Hippocampal formation (tissue), 2 donors: ENCODE measurements around the gene DYNLT2.
"Not testable (repeated sequence)": the region's sequence is repeated elsewhere in the genome, so short reads cannot be mapped to it uniquely, and the experiment has no call there.

Experiments
- DNase-seq, 2 donors: peaks; one replicate each; lab custom pipeline; 2025; lab: John Stamatoyannopoulos, UW

Gene DYNLT2

DNA sequence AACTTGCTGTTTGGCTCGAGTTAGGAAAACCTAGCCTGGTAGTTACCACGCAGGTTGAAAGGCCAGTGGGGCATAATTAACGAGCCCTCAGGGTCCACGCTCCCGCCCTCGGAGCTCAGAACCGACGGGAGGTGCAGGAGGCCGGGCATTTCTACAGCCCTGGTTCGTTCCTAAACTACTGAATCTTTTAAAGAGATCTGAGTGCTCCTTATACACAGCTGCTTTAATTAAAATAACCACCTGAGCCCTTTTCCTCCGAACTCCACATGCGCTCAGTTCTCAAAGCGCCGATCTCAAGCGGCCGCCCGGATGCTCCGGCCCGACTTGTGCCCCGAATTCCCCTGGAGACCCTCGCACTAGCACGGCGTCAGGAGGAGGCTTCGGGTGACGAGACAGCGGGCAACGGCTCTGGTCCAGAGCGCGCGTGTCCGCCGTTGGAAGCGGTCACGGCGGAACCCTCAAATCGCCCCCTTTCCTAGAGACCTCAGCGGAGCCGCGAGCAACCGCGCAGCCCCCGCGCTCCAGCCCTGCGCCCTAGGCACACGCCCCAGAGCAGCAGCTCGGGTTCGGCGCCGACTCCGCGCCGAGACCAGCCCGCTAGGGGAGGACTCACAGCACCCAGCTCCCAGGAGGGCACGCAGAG lies 49.9 kb downstream of the DYNLT2 start:
- DNase-seq, result no peak

DNA sequence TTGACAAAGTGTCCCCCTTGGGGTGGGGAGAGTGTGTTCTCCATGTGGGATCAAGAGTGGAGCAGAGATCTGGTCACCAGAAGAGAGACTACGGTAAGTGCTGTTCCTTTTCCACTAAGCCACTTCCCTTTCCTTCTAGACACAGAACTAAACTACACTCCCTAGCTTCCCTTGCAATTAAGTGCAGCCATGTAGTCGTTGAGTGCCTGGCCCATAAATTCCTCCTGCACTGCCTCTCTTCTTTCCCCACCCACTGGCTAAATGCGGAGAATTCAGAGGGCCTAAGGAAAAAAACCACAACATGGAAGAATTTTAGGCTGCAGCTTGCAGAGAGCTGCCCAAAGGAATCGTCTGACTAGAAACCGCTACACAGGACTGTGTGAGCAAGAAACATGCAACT lies 51.1 kb downstream of the DYNLT2 start:
- no peak for DNase-seq

DNA sequence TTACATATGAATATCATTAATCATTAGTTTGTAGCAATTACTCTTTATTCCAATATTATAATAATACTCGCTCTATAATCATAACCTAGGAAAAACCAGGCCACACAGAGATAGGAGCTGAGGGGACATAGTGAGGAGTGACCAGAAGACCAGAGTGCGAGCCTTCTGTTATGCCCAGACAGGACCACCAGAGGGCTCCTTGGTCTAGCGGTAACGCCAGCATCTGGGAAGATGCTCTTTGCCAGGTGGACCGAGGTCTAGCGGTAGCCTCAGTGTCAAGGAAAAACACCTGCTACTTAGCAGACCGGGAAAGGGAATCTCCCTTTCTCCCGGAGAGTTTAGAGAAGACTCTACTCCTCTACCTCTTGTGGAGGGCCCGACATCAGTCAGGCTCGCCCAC lies 54.3 kb downstream of the DYNLT2 start:
- DNase-seq, result not testable (repeated sequence)

DNA sequence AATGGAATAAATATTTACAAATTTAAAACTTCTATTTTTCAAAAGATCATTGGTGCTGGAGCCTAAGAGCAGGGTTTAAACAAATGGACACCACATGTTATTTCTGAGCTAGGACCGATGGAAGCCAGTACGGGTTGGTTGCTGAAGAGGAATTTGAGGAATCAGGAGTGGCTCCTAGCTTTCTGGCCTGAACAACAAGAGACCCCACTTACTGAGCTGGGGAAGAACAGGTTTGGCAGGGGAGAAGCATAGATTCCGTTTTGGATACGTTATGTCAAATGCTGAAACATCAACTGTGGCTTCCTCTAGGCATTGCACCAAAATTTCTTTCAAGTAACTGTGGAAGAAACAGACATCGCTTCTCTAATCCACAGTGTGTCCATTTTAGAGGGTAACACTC lies 56.2 kb downstream of the DYNLT2 start:
- no peak for DNase-seq

DNA sequence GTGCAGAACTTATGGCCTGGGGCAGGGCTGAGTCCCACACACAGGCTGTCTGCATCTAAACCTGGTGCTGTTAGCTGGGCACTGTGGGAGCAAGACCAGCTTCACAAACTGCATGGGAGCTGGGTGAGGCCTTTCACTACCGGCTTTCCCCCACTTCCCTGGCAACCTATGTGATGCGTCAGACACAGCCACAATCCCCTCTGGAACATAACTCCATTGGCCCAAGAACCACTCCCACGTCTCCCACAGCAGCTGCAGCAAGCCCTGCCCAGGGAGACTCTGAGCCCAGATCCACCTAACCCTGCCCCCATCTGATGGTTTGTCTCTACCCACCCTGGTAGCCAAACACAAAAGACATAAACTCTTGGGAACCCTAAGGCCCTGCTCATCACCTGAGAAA lies 58.9 kb downstream of the DYNLT2 start:
- no peak for DNase-seq

DNA sequence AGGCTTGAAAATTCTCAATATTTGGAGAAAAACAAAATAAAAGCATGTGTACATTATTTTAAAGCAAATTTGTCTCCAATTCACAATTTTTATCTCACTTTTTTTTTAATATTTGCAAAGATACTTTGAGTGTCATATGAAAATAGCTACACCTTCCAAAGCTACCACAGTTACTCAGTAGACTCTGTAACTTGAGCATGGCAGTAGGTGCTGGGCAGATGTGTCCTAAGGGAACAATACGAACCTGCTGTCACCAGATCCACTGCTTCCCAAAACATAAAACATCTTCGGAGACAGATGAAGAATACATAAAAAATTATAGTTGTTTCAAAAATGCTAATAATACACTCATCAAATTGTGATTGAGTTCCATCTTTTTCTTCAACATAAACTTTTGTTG lies 60.1 kb downstream of the DYNLT2 start:
- DNase-seq, result no peak
